A673 (cell line): ENCODE results near the gene CATSPERD. TPM values are rescaled to one million over a fixed set of nuclear protein-coding genes. Genes with fewer than 3 reads are reported as not detected.

Experiments used
- BruUV-seq: library from RNA; stranded (reverse); fragments of 400-500 nt; replicated peaks from 2 replicates; lab custom pipeline; 2021; lab: Mats Ljungman, UMichigan
- CTCF ChIA-PET: fragments of 300-600 bp; sonication (Branson Sonifier 250); formaldehyde crosslinking; loops from one replicate; lab custom pipeline; 2022; ENCODE audit warnings: antibody characterized with exemption; lab: Charles Lee
- POLR2A ChIA-PET: fragments of 300-600 bp; sonication (Branson Sonifier 250); formaldehyde crosslinking; loops from one replicate; lab custom pipeline; 2022; ENCODE audit warnings: antibody characterized with exemption; ENCODE audit not compliant: low non-redundant PET; lab: Charles Lee
- DNase-seq: peaks from one replicate; pipeline ENCODE4 v3.0.0-alpha.2; 2015; ENCODE audit warnings: low spot score
- H3K27ac ChIP-seq: fragments of 200-600 bp; sonication (generic); 2 replicates; pipeline ENCODE4 v1.5.1; 2016; ENCODE audit warnings: mixed run types, low read depth, mild to moderate bottlenecking, mixed read lengths, antibody characterized with exemption, low read length; ENCODE audit not compliant: poor library complexity, severe bottlenecking
- H3K27me3 ChIP-seq: fragments of 200-600 bp; sonication (generic); replicated peaks from 2 replicates; pipeline ENCODE4 v1.6.1; 2017; ENCODE audit warnings: mixed run types, low read depth, mild to moderate bottlenecking, mixed read lengths, antibody characterized with exemption, low read length; ENCODE audit not compliant: insufficient read depth, poor library complexity
- H3K36me3 ChIP-seq: fragments of 200-600 bp; sonication (generic); 2 replicates; pipeline ENCODE4 v1.6.1; 2016; ENCODE audit warnings: mixed run types, mild to moderate bottlenecking, mixed read lengths, antibody characterized with exemption, low read length; ENCODE audit not compliant: insufficient read depth, poor library complexity, severe bottlenecking
- H3K4me1 ChIP-seq: fragments of 200-600 bp; sonication (generic); 2 replicates; pipeline ENCODE4 v1.6.1; 2017; ENCODE audit warnings: mixed run types, mild to moderate bottlenecking, mixed read lengths, antibody characterized with exemption, low read length; ENCODE audit not compliant: insufficient read depth, poor library complexity, severe bottlenecking
- H3K4me3 ChIP-seq: fragments of 200-600 bp; sonication (generic); 2 replicates; pipeline ENCODE4 v1.5.1; 2016; ENCODE audit warnings: low read depth, mixed run types, mild to moderate bottlenecking, mixed read lengths, low read length; ENCODE audit not compliant: poor library complexity, severe bottlenecking
- H3K9me3 ChIP-seq: fragments of 200-600 bp; sonication (generic); 2 replicates; pipeline ENCODE4 v1.6.1; 2016; ENCODE audit warnings: mixed run types, low read depth, mild to moderate bottlenecking, mixed read lengths, antibody characterized with exemption, low read length; ENCODE audit not compliant: poor library complexity, severe bottlenecking
- CTCF ChIP-seq: fragments of 300-800, 200-600 bp; sonication (generic); conservative IDR thresholded peaks from 2 replicates; pipeline ENCODE4 v1.5.1; 2017; ENCODE audit warnings: low read depth, mild to moderate bottlenecking, antibody characterized with exemption, low read length, moderate library complexity, mixed read lengths
- EZH2 ChIP-seq: fragments of 200-600 bp; sonication (generic); IDR thresholded peaks from 2 replicates; pipeline ENCODE4 v1.6.1; 2017; ENCODE audit warnings: borderline replicate concordance, low read depth, mild to moderate bottlenecking, mixed read lengths, antibody characterized with exemption, low read length; ENCODE audit not compliant: poor library complexity, severe bottlenecking
- intact Hi-C: fragments of 100-400 bp; cut with micrococcal nuclease; formaldehyde crosslinking; loops from one replicate; pipeline ENCODE4 v1.10.0; 2022; ENCODE audit not compliant: unreplicated experiment
- total RNA-seq: library from RNA; stranded (reverse); gene quantifications from 2 replicates; pipeline ENCODE4 v1.2.3, GENCODE V29; 2021

Gene CATSPERD
- total RNA-seq, 1 experiment from 2014 or later = not detected

- Histone ChIP-seq H3K36me3 (peaks cover 62% of the 10 kb centered on the region), H3K9me3 (no peaks in the 10 kb centered on the region), H3K4me3 (no peak overlapping the region), H3K27ac (no peak overlapping the region), H3K4me1 (no peaks in the 10 kb centered on the region), H3K27me3 (no peaks in the 10 kb centered on the region)
- ChIA-PET POLR2A (no interaction called here), CTCF (no interaction called here)
- TF ChIP-seq EZH2 = no peak
- no peak for TF ChIP-seq CTCF
- intact Hi-C loops = no loop called here
- DNase-seq = no peak
- no TSS peak for BruUV-seq
Measured at GRCh38 chr19:5703819-5704818, 16.3 kb upstream of the CATSPERD start.

DNA sequence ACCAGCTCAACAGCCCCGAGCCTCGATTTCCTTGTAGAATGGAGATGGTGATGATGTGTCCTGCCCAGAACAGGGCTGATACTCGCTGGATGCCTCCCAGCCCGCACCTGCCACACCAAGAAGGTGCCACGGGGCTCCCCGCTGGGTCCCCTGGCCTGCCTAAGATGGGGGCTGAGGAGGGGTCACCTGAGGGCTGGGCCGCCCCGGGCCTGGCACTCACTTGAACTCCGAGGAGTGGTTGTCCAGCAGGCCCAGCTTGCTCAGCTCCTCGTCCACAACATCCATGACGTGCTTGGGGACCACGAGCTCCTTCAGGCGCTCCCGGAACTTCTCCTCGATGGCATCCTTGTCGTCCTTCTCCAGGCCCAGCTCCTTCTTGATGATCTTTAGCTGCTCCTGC is 14.9 kb upstream of the CATSPERD start:
- no peaks in the 10 kb centered on the region for H3K4me1 ChIP-seq
- H3K27me3 ChIP-seq = no peaks in the 10 kb centered on the region
- TF ChIP-seq EZH2 (no peak), CTCF (no peak)
- intact Hi-C loops = no loop called here
- ChIA-PET CTCF (no interaction called here), POLR2A (interaction anchor here (0.6 kb wide), 1 partner anchor 34 kb away, joined by 9 read pairs; no protein-coding TSS in a partner anchor)
- H3K36me3 ChIP-seq = peaks cover 59% of the 10 kb centered on the region
- no peak overlapping the region for H3K4me3 ChIP-seq
- no peak overlapping the region for H3K27ac ChIP-seq
- BruUV-seq = no TSS peak
- DNase-seq = no peak
- no peaks in the 10 kb centered on the region for H3K9me3 ChIP-seq

DNA sequence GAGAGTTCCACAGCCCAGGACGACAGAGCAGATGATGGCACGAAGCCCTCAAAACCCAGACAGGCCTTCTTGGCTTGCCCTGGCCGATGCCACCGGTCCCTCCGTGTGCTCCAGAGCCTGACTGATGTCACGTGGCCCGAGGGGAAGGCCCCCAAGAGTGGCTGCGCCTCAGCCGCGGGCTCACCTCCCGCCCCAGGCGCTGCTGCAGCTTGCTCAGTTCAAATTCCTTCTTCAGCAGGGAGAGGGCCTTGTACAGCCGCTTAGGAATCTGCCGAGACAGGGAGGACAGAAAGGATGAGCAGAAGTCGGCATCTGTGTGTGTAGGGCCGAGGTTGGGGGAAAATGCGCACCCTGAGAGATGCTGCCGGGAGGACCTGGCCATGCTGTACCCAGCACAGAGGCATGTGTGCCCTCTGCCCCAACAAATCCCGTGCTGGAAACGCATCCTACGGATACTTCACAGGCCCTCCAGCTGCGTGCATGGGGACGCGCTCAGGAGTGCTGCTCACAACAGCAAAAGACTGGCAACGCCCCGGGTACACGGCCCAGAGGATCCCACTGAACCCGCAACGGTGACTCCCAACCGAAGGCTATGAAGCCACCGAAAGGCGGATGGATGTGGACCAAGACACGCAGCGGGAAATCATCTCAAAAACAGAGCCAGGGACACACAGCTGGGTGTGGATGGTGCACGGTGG is 13.4 kb upstream of the CATSPERD start:
- TF ChIP-seq EZH2 (no peak), CTCF (no peak)
- Histone ChIP-seq H3K27ac (no peak overlapping the region), H3K36me3 (peaks cover 69% of the 10 kb centered on the region), H3K27me3 (no peaks in the 10 kb centered on the region), H3K4me1 (no peaks in the 10 kb centered on the region), H3K9me3 (no peaks in the 10 kb centered on the region), H3K4me3 (no peak overlapping the region)
- no TSS peak for BruUV-seq
- POLR2A ChIA-PET = no interaction called here
- CTCF ChIA-PET = no interaction called here
- intact Hi-C loops = no loop called here
- DNase-seq = no peak
